CD4-positive, alpha-beta memory T cell (primary cell): Measurements from ENCODE around the gene CRISPLD2. TPM values are rescaled to one million over a fixed set of nuclear protein-coding genes. Genes with fewer than 3 reads are reported as not detected.

Experiments used
- polyA plus RNA-seq, 2 donors: library from polyadenylated mRNA; unstranded; fragments of 300-500 nt; fragmentation: Illumina TruSeq; gene quantifications; one replicate each; pipeline ENCODE4 v1.2.3, GENCODE V29; 2021
- total RNA-seq, 2 experiments: library from RNA; stranded (reverse); gene quantifications; one replicate each; pipeline ENCODE4 v1.2.3, GENCODE V29; 2021

Gene CRISPLD2
- total and polyA plus RNA-seq, 4 experiments from 2014 or later, result 0.32 to 2.5 (median 0.95) TPM

Other genes with a start within 250 kb of the CRISPLD2 start
- 100 to 1,000 TPM; 181 to 186 TPM for gene COTL1, start 201.9 kb upstream of the CRISPLD2 start, total RNA-seq
- gene COTL1, start 201.9 kb upstream of the CRISPLD2 start, polyA plus RNA-seq, result 100 to 1,000 TPM; 589 to 683 TPM
- gene KLHL36, start 171.5 kb upstream of the CRISPLD2 start, total RNA-seq, result 100 to 1,000 TPM; 131 to 149 TPM
- 10 to 100 TPM; 28.2 to 43.0 TPM for gene KLHL36, start 171.5 kb upstream of the CRISPLD2 start, polyA plus RNA-seq
- 10 to 100 TPM; 89.0 to 93.2 TPM for gene USP10, start 120.0 kb upstream of the CRISPLD2 start, total RNA-seq
- gene USP10, start 120.0 kb upstream of the CRISPLD2 start, polyA plus RNA-seq, result 100 to 1,000 TPM; 269 to 419 TPM
- gene ZDHHC7, start 191.6 kb downstream of the CRISPLD2 start, total RNA-seq, result 10 to 100 TPM; 33.8 to 35.6 TPM
- gene ZDHHC7, start 191.6 kb downstream of the CRISPLD2 start, polyA plus RNA-seq, result 10 to 100 TPM; 27.1 to 40.2 TPM
- gene KIAA0513, start 207.8 kb downstream of the CRISPLD2 start, total RNA-seq, result 10 to 100 TPM; 17.7 to 19.0 TPM
- 10 to 100 TPM in 1 of 2 donors, 1 to 10 TPM in 1; 1.3 to 11.8 TPM for gene KIAA0513, start 207.8 kb downstream of the CRISPLD2 start, polyA plus RNA-seq